Peyer's patch (tissue), 4 donors: ENCODE data around the gene RNF150. TPM values are rescaled to one million over a fixed set of nuclear protein-coding genes. Genes with fewer than 3 reads are reported as not detected.

Source experiments
- DNase-seq, 3 donors: peaks; one replicate each; pipeline ENCODE4 v3.0.0-alpha.2; 2017 to 2019
- H3K27ac ChIP-seq, 4 donors: fragments of 200-600 bp; sonication (generic); one replicate each; pipeline ENCODE4 v1.5.1; 2016 to 2019
- H3K27me3 ChIP-seq, 2 donors: fragments of 200-600 bp; sonication (generic); one replicate each; pipeline ENCODE4 v1.5.1; 2019
- H3K36me3 ChIP-seq, 3 donors: fragments of 200-600 bp; sonication (generic); one replicate each; pipeline ENCODE4 v1.5.1; 2016 to 2019
- H3K4me1 ChIP-seq, 4 donors: fragments of 200-600 bp; sonication (generic); one replicate each; pipeline ENCODE4 v1.5.1; 2016 to 2019
- H3K4me3 ChIP-seq, 4 donors: fragments of 200-600 bp; sonication (generic); 1 replicate in 3 of 4; 2 replicates in 1 of 4; pipeline ENCODE4 v1.5.1; 2016 to 2019; ENCODE audit warnings: mild to moderate bottlenecking in 1 of 4
- H3K9me3 ChIP-seq, 4 donors: fragments of 200-600 bp; sonication (generic); one replicate each; pipeline ENCODE4 v1.5.1; 2016 to 2019; ENCODE audit warnings: mild to moderate bottlenecking in 1 of 4
- POLR2A ChIP-seq, 2 donors: fragments of 450-650 bp; IDR thresholded peaks; one replicate each; pipeline ENCODE4 v1.5.1; 2017; ENCODE audit warnings: antibody characterized with exemption in 2 of 2, mild to moderate bottlenecking in 2 of 2, moderate library complexity in 2 of 2
- total RNA-seq, 4 donors: library from RNA; depleted of rRNA; stranded (reverse); fragments of >200 nt; gene quantifications; one replicate each; pipeline ENCODE4 v1.1.0, GENCODE V29; 2016
- TF ChIP-seq, protein P1 (sequence below), 6 experiments: fragments of 450-650 bp in 4 of 6; fragments of 200-600 bp in 2 of 6; sonication (generic) in 1 of 6; IDR thresholded peaks; one replicate each; pipeline ENCODE4 v1.5.1; 2017 to 2019; ENCODE audit warnings: antibody characterized with exemption in 6 of 6, mild to moderate bottlenecking in 3 of 6, moderate library complexity in 1 of 6

The RNF150 gene
- total RNA-seq, 4 donors from 2014 or later: 1.2 to 9.9 (median 2.5) TPM

DNA sequence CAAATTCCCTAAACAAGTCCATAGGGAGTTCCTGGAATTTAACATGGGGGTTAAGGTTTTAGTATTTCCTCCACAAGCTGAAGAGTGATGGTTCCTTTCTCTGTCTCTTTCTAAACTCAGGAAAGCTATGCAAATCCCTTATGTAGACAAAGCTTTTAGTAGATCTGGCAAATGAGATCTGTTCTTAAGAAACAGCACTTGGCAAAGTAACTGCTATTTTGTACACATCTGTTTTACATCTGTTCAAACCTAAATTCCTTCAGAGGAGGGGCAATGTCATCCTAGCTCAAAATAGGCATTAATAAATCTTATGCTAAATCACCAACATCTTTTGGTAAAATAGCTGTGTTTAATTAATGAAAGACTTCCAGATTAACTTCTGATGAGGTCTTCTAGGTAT, 239.3 kb downstream of the RNF150 start:
- Histone ChIP-seq H3K9me3 (no peaks in the 10 kb centered on the region), H3K27ac (no peak overlapping the region), H3K27me3 (no peaks in the 10 kb centered on the region), H3K4me1 (no peaks in the 10 kb centered on the region), H3K36me3 (no peaks in the 10 kb centered on the region), H3K4me3 (no peak overlapping the region)
- no peak for DNase-seq
- TF ChIP-seq, protein P1, sequence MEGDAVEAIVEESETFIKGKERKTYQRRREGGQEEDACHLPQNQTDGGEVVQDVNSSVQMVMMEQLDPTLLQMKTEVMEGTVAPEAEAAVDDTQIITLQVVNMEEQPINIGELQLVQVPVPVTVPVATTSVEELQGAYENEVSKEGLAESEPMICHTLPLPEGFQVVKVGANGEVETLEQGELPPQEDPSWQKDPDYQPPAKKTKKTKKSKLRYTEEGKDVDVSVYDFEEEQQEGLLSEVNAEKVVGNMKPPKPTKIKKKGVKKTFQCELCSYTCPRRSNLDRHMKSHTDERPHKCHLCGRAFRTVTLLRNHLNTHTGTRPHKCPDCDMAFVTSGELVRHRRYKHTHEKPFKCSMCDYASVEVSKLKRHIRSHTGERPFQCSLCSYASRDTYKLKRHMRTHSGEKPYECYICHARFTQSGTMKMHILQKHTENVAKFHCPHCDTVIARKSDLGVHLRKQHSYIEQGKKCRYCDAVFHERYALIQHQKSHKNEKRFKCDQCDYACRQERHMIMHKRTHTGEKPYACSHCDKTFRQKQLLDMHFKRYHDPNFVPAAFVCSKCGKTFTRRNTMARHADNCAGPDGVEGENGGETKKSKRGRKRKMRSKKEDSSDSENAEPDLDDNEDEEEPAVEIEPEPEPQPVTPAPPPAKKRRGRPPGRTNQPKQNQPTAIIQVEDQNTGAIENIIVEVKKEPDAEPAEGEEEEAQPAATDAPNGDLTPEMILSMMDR (IDR thresholded peaks at IDR 0.05): no peak
- no peak for TF ChIP-seq POLR2A (IDR thresholded peaks at IDR 0.05)

DNA sequence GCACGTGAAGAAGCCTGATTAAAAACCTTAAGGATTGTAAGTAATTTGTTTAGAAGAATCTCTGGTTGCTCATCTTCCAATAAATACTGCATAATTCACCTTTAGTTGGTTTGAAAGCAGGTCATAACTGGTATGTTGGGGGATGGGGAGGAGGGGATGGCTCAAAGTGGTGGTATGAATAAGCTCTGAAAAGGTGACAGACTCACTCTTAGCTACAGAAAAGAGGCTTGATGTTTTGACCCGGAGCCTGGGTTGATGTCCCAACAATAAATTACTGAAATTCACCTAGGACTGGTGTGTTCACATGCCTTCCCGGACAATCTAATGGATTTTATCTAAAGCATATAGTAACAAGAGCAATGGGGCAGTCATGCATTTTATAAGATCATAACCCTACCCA, 245.2 kb downstream of the RNF150 start:
- H3K4me1 ChIP-seq: no peaks in the 10 kb centered on the region
- no peaks in the 10 kb centered on the region for H3K9me3 ChIP-seq
- no peak for TF ChIP-seq POLR2A (IDR thresholded peaks at IDR 0.05)
- TF ChIP-seq, protein P1 (IDR thresholded peaks at IDR 0.05): no peak
- H3K36me3 ChIP-seq: no peaks in the 10 kb centered on the region
- no peaks in the 10 kb centered on the region for H3K27me3 ChIP-seq
- DNase-seq: no peak
- no peak overlapping the region for H3K4me3 ChIP-seq
- H3K27ac ChIP-seq: no peak overlapping the region

DNA sequence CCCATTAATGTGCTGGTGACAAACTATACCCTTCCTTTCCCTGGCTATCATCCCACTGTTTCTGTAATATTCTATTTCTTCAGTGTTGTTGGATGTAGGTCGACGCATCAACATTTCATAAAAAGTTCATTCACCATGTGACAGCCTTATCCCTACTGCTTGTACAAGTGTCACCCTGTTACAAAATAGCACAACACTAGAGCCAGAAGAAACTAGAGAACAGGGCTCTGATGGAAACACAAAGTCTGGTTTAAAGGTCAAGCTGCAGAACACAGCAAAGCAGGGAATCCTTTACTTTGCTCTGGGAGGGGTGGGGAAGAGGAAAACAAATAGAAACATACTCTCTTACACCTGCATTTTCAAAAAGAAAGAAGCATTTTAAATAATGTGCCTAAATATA, 245.8 kb downstream of the RNF150 start:
- no peak for DNase-seq
- H3K27me3 ChIP-seq: no peaks in the 10 kb centered on the region
- no peak overlapping the region for H3K27ac ChIP-seq
- no peaks in the 10 kb centered on the region for H3K36me3 ChIP-seq
- no peaks in the 10 kb centered on the region for H3K4me1 ChIP-seq
- no peak for TF ChIP-seq POLR2A (IDR thresholded peaks at IDR 0.05)
- TF ChIP-seq, protein P1 (IDR thresholded peaks at IDR 0.05): no peak
- H3K4me3 ChIP-seq: no peak overlapping the region
- no peaks in the 10 kb centered on the region for H3K9me3 ChIP-seq

DNA sequence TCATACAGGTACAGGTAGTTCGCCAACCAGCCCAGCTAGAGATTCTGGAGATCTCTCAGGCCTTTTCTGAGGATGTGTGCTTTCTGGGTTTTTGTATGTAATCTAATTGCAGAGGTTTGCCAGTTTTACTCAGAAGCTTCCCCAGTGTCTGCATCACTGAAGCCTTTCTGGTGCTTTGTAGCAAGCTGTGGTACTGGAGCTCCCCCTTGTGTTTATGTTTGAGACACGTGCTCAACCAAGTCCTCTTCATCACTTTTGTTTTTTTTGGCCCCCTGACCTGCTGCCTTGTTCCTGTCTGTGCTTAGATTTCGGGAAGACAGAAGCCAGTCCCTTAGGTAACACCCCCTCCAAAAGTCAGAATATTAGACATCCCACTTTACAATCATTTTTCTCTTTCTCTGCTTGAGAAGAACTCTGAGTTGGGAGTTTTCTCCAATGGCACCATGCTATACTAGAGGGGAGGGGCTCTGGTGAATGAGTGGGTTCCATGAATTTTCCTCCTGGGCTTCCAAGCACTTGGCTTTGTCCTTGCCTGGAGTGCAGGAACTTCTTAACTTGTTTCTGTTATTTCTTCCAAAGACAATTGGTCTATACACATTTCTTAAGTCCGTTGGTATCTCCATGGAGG, 248.7 kb downstream of the RNF150 start:
- no peaks in the 10 kb centered on the region for H3K27me3 ChIP-seq
- TF ChIP-seq POLR2A (IDR thresholded peaks at IDR 0.05): no peak
- TF ChIP-seq, protein P1 (IDR thresholded peaks at IDR 0.05): peak; percentile 15 to 66 (median 58)
- DNase-seq: peak in 2 of 3 donors; percentile 44 to 75
- no peaks in the 10 kb centered on the region for H3K4me1 ChIP-seq
- H3K27ac ChIP-seq: no peak overlapping the region
- H3K9me3 ChIP-seq: no peaks in the 10 kb centered on the region
- no peaks in the 10 kb centered on the region for H3K36me3 ChIP-seq
- no peak overlapping the region for H3K4me3 ChIP-seq

DNA sequence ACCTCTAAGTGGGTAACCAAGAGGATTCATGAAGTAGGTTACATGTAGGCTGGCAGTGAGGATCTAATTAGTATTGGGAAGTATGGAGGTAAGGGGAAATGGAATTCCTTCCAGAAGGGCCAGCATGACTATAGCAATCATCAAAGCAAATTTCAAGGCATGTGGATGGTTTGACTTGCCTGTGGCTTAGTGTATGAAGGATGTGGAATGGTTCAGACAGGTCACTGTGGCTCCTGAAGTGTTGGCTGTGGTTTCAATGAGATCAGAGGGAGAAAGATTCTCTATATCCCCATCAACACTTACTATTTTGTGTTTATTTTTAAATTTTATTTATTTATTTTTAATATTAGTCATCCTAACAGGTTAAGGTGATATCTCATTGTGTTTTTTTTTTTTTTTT, 255.5 kb downstream of the RNF150 start:
- Histone ChIP-seq H3K27me3 (no peaks in the 10 kb centered on the region), H3K36me3 (no peaks in the 10 kb centered on the region), H3K9me3 (no peaks in the 10 kb centered on the region), H3K4me3 (no peak overlapping the region), H3K27ac (no peak overlapping the region), H3K4me1 (no peaks in the 10 kb centered on the region)
- no peak for DNase-seq
- TF ChIP-seq POLR2A (IDR thresholded peaks at IDR 0.05): no peak
- TF ChIP-seq, protein P1 (IDR thresholded peaks at IDR 0.05): no peak
